NCI-H2171 (cell line): ENCODE results near the gene C19orf81.

Experiments used
- DNase-seq: peaks from one replicate; lab custom pipeline; 2025; lab: John Stamatoyannopoulos, UW

Gene C19orf81

DNA sequence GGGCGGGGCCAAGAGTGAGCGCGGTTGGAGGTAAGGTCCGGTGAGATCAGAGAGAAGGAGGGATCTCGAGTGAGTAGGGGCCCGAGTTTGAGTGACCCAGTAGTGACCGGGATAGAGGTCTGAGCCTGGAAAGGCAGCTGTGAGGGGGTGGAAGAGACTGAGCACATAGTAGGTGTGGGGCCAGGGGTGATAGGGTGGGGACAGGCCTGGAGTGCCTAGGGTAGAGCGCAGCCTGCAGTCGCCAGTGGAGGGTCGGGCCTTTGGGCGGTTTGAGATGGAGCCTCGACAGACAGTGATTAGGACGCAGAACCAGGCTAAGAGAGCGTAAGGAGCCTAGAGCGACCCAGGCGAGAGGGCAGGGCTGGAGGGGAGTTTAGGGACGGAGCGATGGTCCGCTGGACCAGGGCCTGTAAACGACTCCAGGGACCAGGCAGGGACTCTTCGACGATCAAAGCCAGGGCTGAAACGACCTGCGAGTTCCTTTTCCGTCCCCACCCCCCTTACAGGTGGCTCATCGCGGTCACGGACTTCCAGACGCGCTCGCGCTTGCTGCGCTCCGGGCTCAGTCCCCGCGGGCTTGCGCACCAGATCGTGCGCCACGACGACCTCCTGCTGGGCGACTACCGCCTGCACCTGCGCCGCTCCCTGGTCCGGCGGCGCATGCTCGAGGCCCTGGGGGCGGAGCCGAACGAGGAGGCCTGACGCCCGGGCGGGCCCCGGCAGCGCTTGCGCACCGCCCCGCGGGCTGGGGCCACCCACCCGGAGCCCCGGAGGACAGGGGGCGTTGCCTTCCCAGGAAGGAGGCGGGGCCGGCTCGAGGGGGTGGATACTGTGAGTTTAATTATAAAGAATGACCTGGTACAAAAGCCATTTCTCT, 9.4 kb downstream of the C19orf81 start:
- DNase-seq = peak; percentile 94

GRCh38 chr19:50659318-50660087, 10.3 kb downstream of the C19orf81 start:
- no peak for DNase-seq

DNA sequence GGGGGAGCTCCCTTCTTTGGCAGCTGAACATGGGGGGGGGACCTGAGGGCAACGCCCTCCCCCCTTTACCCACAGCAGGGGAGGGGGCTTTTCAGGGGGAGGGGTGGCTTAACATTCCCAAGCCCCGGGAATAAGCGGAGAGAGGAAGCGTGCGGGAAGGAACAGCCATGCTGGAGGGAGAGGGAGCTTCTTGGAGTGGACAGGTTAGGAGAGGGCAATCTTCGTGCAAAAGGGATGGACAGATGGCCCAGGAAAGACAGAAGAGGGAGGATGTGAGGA, 10.8 kb downstream of the C19orf81 start:
- no peak for DNase-seq

DNA sequence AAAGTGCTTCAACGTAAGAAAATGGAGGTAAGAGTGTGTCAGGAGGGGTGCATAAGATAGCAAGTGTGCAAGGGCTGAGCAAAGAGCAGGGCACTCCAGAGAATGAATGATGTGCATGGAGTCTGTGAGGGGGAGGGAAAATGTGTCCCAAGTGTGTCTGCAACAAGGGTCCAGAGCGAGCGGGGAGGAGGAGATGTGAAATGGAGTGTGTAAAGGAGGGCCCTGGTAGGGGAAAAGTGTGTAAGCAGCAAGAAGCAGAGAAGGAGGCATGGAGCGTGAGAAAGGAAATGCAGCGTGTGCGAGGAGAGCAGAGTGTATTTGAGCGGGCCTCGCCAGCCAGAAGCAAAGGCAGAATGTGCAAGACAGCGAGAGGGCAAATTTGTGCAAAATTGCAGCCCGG, 11.8 kb downstream of the C19orf81 start:
- DNase-seq = no peak

DNA sequence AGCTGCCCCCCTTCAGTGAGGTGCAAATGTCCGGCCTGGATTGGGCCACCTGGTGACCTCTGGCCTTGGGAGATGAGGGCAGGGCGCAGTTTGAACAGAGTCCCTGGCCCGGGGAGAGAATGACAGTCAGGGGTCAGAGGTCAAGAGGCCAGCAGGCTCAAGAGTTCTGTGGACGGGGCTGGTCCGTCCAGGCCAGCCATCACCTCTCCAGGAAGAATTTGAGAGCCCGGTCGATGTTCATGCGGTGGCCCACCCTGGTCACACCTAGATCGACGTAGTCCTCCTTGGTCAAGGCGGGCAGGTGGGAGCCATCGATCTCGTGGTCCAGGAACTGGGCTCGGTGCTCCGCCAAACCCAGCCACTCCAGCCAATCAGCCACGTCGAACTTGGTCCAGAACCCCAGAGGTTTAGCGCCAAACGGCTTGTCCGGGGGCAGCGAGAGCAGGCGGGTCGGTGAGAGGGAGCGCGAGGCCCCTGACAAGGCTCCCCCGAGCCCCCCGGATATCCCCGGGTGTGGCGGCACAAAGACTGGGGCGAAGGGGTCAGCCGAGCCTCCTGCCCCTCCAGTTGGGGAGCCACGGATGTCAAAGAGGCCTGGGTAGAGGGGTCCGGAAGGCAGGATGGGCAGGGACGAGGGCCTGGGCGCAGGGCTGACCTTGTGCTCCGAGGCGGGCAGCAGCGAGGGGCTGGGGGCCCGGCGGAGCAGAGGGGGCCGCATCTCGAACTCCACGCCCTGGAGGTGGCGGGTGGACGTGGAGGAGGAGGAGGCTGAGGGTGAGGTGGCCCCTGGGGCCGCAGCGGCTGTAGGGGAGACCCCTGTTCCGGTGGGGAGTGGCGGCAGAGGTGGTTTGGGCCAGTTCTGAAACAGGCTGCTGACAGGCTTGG, 12.8 kb downstream of the C19orf81 start:
- DNase-seq = no peak

- no peak for DNase-seq
These were observed 13.6 kb downstream of the C19orf81 start for GRCh38 chr19:50662651-50663481.

DNA sequence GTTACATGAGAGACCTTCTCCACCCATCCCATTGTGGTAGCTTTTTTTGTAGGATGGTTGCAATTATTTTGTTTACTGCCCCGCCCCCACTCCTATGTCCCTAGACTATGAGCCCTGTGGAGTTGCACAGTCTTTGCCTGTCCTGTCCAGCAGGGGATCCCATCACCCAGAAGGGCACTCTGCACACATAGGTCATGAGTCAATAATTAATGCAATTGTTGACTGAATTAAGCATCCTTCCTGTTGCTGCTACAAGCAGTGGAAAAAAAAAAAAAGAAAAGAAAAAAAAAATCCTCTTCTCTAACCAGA, 14.2 kb downstream of the C19orf81 start:
- no peak for DNase-seq

DNA sequence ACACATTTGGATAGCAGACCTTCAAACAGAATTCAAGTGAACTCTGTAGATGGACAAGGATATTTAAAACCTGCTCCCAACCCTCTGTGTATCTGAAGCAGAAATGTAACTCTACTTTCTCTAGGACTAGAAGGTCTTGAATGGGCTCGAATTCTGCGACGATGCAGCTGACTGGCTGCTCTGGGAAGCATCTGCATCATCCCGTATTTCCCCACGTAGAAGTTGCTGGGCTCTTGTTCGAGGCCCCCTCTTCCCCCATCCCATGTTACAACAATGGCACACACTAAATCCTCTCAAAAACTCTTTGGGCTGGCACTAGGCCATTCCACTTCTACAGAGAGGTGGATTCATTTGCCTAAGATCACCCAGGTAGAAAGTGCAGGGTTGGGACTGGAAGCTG, 15.0 kb downstream of the C19orf81 start:
- no peak for DNase-seq

DNA sequence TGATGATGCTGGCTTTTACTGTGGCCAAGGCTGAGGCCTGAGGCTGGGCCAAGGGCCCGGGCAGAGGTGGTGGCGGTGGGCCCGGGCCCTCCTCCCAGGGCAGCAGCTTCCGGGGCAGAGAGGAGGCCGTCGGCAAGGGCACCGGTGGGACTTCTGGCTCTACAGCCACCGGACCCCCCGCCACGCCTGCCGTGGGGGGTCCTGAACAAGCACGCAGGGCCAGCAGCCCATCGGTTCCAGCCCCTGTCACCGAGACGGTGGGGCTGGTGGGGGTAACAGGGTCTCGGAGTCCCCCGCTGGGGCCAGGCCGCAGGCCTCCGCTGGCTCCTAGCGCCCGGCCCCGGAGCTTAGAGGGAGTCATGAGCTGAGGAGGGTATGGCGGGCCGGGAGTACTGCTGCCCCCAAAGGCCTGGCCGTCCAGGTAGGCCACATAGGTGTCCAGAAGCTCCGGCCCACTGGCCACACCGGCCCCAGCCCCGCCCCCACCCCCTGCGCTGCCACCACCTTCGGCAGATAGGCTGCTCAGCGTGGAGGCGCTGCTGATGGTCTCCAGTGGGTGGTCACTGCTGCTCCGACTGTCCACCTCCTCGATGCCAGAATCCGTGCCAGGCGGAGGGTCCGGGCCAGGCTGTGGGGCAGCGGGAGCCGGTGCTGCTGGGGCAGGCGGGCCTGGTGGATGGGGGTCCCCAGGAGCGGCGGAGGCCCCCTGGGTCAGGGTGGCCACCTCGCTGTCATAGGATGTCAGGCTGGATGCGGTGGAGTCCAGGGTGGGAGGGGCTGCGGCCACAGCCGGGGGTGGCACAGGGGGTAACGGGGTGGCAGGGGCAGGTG, 17.3 kb downstream of the C19orf81 start:
- DNase-seq = no peak

GRCh38 chr19:50667177-50667758, 18.0 kb downstream of the C19orf81 start:
- no peak for DNase-seq

- no peak for DNase-seq
These were observed 18.6 kb downstream of the C19orf81 start for GRCh38 chr19:50667759-50668231.

DNA sequence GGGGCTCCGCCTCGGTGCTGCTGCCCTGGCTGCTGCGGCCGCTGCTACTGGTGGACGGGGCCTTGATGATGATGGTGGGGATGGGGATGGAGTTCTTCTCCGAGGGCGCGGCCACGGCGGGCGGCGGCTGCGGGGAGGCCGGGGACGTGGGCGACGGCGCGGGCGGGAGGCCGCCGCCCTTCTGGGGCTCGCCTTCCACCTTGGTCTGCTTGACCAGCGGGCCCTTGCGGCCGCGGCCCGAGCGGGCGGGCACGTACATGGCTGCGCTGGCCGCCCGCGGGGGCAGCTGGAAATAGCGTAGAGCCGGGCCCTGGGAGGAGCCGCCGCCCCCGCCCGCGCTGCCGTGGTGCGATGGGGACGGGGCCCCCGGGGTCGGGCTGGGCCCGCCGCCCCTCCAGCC, 19.2 kb downstream of the C19orf81 start:
- no peak for DNase-seq

- DNase-seq = no peak
These were observed 19.6 kb downstream of the C19orf81 start for GRCh38 chr19:50668879-50669278.

GRCh38 chr19:50669302-50670101, 20.3 kb downstream of the C19orf81 start:
- no peak for DNase-seq

- no peak for DNase-seq
These were observed 20.8 kb downstream of the C19orf81 start for GRCh38 chr19:50670102-50670380.

GRCh38 chr19:50673118-50673517, 23.9 kb downstream of the C19orf81 start:
- DNase-seq = no peak

DNA sequence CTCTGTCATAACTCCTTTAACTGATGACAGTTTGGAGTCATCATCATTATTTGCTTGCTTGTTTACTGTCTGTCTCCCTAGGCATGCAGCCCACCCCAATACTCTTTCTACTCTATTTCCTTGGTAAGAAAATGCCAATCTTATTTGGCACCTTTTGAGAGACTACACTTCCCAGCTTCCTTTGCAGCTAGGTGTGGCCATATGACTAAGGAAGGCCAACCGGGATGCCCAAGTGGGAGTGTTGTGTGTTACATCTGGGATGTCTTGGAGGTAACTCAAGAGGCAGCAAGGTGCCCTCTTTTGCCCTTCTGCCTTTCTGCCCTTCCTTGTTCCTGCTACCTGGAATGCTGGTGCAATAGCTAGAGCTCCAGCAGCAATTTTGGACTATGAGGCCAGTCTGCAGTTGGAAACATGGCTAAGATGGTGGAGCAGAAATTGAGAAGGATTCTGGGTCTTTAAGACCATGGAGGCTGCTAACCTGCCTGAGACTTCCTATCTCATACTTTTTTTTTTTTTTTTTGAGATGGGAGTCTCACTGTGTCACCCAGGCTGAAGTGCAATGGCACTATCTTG, 27.5 kb downstream of the C19orf81 start:
- no peak for DNase-seq

GRCh38 chr19:50677636-50678035, 28.4 kb downstream of the C19orf81 start:
- no peak for DNase-seq

GRCh38 chr19:50678323-50678722, 29.1 kb downstream of the C19orf81 start:
- no peak for DNase-seq
